SKM-1 treated with dmso at 0.1 percent for 144 hours (cell line): Measurements from ENCODE around the gene FBN3.
"Not testable (repeated sequence)": the region's sequence is repeated elsewhere in the genome, so short reads cannot be mapped to it uniquely, and the experiment has no call there.

Source experiments
- DNase-seq: peaks from one replicate; lab custom pipeline; 2025; ENCODE audit not compliant: unreplicated experiment; lab: John Stamatoyannopoulos, UW

The FBN3 gene

DNA sequence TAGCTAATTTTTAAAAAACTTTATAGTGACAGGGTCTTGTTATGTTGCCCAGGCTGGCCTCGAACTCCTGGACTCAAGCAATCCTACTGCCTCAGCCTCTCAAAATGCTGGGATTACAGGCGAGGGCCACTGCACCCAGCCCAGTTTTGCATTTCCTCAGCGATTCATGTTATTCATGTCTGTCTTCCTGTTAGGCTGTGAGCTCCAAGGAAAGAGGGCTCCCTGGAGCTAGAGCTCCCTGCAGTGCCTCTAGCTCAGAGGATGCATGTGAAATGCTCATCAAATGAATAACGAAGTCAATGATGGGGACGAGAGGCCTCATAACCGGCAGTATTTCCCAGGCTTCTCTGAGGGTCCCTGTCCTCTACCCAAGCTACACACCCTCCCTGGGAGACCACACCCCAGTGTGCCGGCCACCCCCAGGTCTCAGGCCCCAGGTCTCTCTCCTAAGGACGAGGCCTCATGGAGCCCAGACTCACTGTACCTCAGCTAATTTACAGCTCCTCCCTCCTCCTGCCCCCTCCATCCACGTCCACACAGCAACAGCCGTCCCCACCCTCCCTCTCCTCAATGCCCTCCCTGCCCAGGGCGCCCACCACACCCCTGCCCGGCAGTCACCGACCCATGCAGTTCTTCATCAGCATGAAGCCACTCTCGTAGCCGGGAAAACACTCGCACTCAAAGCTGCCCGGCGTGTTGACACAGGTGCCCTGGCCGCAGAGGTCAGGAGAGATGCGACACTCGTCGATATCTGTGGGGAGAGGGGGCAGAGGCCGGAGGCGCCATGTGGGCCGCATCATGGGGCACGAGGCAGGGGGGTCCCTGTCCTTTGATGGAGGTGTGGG is 28.5 kb downstream of the FBN3 start:
- DNase-seq = no peak

DNA sequence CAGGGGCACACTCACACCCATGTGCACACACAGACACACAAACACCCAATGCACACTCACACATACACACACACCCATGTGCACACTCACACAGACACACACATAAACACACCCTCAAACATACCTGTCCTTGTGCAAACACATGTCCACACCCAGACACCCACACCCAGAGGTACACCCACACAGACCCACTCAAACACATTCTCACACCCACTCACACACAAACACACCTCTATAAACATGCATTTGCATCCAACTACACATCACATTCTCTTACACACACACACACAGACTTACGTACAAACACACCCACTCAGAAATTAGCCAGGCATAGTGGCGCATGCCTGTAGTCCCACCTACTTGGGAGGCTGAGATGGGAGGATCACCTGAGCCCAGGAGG is 31.4 kb downstream of the FBN3 start:
- no peak for DNase-seq

DNA sequence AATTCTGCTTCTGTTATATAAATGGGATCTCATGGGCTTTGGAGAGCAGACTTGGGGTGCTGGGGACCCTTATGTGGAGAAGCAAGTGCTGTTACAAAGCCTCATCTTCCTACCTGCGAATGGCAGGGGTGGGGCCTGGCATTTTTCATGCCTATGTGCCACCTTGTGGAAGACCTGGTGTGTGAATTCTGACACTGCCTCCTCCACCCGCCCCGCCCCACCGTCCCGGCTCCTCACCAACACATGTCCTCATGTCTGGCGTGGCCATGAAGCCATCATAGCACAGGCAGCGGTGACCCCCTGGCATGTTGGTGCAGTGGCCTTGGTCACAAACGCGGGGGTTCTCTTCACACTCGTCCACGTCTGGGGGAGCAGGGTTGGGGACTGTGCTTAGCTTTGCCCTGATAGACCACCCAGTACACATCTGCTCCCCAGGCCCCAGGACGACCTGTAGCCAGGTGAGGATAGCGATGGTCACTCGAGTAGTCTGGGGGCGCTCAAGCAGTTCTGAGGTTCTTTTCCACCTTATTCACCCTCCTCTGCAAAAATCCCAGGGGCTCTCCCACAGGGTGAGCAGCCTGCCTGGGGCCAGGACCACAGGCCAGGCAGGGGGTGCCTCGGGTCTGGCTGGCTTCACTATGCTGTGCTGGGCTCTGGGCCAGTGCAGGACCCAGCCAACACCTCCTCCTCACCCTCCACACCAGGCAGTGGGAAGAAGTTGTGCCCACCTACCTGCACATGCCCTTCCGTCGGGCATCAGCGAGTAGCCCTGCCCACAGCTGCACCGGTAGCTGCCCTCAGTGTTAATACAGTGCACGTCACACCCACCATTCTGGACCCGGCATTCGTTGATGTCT is 32.7 kb downstream of the FBN3 start:
- no peak for DNase-seq

DNA sequence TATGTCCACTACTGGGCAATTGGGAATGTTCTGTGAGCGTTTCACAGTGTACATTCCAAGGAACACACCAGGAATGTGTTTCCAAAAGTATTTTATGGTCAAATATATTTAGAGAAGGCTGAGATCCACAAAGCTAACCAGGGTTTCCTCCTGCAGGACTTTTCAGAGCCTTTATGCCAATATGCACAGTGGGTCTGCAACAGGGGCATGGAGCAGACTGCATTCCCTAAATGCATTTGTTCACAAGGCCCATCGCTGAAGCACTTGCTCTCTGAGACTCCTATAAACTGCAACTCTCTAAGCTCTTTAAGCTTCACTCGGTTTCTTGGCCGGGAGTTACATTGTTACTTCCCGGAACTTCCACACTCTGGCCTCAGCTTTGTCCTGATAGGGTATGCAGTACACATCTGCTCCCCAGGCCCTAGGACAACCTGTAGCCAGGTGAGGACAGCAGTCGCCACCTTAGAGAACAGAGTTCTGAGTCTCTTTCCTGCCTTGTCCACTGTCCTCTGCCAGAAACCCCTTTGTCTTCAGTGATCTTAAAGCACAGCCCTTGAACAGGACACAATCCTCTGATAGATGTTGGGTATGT is 33.5 kb downstream of the FBN3 start:
- DNase-seq = no peak

DNA sequence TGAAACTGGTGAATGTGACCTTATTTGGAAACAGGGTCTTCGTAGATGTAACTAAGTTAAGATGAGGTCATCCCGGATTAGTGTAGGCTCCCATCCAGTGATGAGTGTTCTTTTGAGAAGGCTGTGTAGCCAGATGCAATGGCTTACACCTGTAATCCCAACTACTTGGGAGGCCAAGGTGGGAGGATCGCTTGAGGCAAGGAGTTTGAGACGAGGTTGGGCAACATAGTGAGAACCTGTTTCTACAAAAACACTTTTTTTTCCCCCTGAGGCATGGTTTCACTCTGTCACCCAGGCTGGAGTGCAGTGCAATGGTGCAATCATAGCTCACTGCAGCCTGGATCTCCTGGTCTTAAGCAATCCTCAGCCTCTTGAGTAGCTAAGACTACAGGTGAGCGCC is 36.4 kb downstream of the FBN3 start:
- DNase-seq = peak; percentile 1

DNA sequence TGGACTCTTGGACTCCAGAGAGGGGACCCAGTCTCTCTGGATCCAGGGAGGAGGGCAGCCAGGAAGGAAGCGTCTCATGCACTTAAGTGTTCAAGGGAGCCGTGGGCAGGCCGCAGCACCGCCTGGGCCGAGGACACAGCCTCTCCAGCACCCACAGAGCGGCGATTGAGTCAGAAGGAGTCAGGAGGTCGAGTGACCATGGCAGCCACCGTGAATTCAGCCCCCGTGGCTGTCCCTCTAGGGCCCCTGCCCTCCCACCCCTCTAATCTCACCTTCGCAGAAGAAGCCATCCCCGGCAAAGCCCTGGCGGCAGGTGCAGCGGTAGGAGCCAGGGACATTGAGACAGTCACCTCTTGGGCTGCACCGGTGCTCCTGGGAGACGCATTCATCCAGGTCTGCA is 38.0 kb downstream of the FBN3 start:
- DNase-seq = no peak

DNA sequence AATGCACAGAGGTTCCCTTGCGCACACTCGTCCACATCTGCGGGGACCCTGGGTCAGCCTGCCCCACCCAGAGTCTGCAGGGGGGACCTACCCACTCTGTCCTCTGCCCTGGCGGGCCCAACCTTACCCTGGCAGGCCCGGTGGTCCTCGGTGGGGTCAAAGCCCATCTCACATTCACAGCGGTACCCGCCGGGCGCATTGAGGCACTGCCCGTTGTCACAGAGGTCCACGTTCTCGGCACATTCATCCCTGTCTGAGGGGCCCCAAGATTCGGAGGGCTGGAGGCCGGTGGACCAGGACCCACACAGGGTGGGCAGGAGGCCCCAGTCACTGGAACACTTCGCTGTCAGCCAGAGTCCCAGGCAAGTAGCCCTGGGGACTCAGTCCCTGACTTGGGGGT is 38.5 kb downstream of the FBN3 start:
- DNase-seq = no peak

DNA sequence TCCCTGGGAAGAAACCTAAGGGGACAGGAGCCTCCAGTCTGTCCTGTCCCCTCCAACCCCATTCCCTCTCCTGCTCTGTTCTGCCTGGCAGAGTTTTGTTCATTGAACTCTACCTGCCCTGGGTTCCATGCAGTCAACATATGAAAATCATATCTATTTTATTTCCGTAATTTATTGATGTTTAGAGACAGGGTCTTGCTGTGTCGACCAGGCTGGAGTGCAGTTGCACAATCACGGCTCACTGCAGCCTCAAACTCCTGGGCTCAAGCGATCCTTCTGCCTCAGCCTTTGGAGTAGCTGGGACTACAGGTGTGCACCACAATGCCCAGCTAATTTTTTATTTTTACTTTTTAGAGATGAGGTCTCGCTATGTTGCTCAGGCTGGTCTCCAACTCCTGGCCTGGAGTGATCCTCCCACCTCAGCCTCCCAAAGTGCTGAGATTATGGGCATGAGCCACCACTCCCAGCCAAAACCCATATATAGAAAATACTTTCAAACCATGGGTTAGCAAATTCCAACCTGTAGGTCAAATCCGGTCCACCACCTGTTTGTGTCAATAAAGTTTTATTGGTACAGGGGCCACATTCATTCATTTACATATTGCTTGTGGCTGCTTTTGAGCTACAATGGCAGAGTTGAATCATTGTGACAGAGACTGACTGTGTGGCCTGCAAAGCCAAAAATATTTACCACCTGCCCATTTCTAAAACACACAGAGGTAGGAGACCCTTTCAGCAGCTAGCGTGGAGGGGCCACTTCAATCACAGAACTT is 39.3 kb downstream of the FBN3 start:
- DNase-seq = no peak

DNA sequence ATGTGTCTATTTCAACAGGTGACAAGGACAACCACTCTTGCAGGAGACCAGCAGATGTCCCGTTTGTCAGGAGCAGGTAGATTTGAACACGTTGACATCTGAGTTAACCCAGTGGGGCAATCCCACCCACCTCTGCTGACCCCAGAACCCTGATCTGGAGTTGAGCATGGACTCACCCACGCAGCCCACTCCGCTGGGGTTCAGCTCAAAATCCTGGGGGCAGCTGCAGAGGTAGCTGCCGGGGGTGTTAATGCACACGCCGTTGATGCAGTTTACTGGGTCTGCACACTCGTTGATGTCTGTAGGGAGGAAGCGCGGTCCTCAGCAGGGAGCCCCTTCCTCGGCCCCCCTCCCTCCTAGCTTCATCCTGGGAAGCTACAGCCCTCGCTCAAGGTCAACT is 39.9 kb downstream of the FBN3 start:
- DNase-seq = no peak

DNA sequence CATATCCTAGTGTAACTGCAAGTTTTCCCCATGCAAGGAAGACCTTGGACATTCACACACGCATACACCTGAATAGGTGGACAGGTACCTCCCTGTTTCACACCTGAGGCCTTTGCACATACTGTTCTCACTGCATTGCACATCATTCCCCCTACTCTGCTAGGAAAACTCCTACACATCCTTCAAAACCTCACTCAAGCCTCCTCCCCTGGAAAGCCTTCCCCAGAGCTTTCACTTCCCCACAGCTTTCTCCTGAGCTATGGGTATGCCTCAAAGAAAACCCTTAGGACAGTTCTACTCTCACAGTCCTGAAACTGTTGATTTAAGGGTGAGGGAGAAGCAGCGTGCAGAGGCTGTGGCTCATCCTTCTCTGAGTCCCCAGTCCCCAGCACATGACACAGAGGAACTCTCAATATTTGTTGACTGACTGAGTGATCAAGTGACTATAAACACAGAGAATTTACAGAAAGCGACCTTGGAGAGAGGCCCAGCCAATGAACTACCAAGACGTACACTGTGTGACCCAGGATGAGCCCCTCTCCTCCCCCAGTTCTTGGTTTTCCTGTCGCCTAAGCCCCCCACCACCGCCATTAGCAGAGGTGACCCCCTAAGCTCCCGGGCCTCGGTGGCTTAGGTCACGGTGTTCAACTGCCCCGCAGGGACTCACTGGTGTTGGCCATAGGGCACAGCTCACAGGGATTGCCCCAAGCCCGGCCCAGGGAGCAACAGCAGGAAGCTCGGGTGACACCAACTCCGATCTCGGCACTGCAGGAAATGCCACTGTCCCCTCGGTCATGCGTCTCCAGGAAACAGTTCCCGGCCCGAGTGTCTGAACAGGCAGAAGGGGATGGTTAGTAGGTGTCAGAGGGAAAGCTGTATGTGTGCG is 40.6 kb downstream of the FBN3 start:
- DNase-seq = no peak

DNA sequence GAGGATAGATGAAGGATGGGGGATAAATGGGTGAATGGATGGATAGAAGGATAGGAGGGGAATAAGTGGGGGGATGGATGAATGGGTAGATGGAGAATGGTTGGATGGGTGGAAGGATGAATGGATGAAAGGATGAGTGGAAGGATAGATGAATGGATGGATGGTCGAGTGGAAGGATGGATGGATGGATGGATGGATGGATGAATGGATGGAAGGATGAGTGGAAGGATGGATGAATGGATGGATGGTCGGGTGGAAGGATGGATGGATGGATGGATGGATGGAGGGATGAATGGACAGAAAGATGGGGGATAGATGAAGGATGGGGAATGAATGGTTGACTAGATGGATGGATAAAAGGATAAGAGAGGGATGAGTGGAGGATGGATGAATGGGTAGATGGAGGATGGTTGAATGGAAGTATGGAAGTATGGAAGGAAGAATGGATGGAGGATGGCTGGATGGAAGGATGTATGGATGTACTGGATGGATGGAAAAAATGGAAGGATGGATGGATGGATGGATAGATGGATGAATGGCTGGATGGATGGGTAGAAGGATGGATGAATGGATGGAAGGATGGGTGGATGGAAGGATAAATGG is 42.0 kb downstream of the FBN3 start:
- no peak for DNase-seq

DNA sequence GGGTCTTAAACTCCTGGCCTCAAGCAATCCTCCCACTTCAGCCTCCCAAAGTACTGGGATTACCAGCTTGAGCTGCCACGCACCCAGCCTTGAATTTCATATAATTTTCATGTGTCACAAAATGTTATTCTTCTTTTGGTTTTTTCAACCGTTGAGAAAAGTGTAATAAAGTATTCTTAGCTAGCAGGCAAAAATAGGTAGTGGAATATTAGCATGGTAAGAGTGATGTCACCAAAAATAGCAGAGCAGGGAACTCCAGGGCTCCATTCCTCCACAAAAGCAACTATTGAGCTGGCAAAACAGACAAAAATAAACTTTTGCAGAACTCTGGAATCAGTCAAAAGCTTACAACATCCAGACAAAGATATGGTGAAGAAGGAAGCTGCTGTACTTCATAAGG is 43.9 kb downstream of the FBN3 start:
- no peak for DNase-seq

DNA sequence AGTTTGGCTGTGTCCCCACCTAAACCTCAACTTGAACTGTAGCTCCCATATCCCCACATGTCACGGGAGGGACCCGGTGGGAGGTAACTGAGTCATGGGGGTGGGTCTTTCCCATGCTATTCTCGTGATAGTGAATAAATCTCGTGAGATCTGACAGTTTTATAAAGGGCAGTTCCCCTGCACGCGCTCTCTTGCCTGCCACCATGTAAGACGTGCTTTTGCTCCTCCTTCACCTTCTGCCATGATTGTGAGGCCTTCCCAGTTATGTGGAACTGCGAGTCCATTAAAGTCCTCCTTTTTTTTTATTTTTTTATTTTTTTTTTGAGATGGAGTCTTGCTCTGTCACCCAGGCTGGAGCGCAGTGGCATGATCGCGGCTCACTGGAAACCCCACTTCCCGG is 47.5 kb downstream of the FBN3 start:
- not testable (repeated sequence) for DNase-seq

DNA sequence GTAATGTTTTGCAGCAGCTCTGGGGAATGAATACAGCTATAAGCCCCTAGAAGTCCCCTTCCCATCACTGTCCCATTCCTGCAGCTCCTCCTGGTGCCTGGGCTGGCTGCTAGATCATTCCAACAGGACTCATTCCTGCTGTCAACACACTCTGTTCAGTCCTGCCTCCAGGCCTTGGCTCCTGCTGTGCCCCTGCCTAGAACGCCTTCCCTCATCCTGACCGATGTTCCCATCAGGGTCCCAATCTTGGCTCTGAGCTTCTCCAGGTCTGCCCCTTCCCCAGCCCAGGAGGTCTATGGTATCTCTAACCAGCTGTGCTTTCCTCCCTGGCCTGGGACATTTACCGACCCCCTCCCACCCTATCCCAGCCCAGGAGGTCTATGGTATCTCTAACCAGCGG is 48.1 kb downstream of the FBN3 start:
- DNase-seq = no peak

DNA sequence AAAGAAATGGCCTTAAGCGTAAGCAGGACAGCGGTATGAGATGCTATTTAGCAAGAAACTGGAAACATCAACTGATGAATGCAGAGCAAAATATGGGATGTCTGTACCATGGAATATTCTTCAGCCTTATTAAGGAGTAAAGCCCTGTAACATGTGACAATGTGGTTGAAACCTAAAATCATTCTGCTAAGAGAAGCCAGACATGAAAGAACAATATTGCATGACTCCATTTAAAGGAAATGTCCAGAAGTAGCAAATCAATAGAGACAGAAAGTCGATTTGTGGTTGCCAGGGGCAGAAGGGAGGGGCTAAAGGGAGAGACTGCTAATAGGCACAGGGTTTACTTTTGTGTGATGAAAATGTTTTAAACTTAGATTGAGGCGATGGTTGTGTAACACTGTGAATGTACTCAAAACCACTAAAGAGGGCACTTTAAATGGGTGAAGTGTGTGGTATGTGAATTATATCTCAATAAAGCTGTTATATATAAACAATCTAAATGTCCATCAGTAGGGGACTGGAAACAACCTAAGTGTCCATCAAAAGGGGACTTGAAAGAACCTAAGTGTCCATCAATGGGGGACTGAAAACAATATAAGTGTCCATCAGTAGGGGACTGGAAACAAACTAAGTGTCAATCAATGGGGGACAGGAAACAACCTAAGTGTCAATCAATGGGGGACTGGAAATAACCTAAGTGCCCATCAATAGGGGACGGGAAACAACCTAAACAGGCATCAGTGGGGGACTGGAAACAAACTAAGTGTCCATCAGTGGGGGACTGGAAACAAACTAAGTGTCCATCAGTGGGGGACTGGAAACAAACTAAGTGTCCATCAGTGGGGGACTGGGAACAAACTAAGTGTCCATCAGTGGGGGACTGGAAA is 51.5 kb downstream of the FBN3 start:
- no peak for DNase-seq

DNA sequence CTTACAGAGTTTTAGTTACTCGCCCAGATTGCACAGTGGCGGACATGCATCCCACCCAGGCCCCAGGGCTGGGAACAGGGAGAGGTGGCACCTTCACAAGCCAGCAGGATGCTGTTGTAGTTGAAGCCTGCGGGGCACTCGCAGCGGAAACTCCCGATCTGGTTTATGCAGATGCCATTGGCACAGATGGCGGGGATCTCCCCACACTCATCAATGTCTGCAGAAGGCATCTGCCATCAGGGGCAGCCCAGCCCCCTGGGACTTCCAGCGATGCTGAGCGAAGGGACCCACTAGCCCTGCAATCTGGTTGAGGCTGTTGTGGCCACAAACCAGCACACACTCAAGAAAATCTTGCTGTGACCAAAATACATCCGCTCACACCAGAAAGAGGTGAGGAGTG is 52.2 kb downstream of the FBN3 start:
- DNase-seq = no peak

DNA sequence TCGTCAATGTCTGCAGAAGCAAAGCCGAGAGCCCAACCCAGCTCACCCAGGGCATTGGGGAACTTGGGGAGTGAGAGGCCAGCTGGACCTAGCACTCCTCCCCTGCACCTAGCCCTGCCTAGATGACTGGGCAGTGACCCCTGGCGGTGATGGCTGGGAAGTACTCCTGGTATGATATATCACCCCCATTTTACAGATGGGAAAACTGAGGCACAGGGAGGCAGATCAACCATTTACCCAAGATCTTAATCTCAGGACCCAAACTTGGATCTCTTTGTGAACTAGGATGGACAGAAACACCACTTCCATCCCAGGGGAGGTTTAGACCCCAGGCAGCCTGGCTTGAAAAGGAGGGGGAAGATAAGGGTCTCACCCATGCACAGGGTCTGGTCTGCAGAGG is 53.3 kb downstream of the FBN3 start:
- DNase-seq = no peak

DNA sequence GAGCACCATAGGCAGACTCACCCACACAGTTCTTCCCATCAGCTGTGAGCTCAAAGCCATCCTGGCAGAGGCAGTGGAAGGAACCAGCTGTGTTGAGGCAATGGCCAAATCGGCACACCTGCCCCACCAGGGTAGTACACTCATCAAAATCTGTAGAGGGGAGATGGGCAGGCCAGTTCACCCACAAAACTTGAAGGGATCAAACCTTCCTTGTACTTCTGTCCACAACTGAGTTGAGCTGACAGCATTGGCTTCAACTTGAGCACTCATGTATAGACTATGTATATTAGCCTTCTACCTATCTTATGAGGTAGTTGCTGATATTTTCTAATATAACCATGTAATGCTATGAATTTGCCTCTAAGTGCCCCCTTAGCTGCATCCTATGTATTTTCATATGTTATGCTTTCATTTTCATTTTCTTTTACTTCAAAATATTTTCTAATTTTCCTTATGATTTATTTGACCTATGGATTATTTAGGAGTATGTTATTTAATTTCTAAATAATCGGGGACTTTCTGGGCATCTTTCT is 54.0 kb downstream of the FBN3 start:
- DNase-seq = no peak

DNA sequence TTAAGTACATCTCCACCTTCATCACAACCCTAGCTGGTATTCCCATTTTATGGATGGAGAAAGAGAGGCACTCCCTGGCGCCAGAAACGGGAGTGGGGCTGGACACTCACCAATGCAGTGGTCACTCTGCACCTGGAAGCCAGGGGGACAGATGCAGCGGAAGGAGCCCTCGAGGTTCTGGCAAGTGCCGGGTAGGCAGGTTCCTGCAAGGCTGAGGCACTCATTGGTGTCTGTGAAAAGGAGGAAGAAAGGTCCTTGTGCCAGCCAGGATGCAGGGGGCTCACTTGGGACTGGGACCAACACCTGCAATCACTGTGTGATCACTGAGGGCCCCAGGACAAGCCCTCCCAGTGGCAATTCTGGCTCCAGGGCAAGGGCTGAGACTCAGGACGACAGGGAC is 55.1 kb downstream of the FBN3 start:
- no peak for DNase-seq
